H1 (cell line): ENCODE results near the gene ADGRL3. TPM values are rescaled to one million over a fixed set of nuclear protein-coding genes. Genes with fewer than 3 reads are reported as not detected.

Experiments
- CHD1 ChIP-seq: IDR thresholded peaks from 2 replicates; pipeline ENCODE4 v1.6.1; 2012; ENCODE audit warnings: low read depth, low read length, improper control_type of control experiment
- EZH2 ChIP-seq: fragments of 200-600 bp; sonication (generic); IDR thresholded peaks from 2 replicates; pipeline ENCODE4 v1.7.1; 2012; ENCODE audit warnings: low read depth, mild to moderate bottlenecking, moderate library complexity, low read length, inconsistent platforms; ENCODE audit not compliant: severe bottlenecking
- HDAC2 ChIP-seq, 2 experiments: fragments of 300-600 bp in 1 of 2; sonication (generic) in 1 of 2; IDR thresholded peaks; 2 replicates each; pipeline ENCODE4 v1.6.1; 2011 to 2012; ENCODE audit warnings: low read depth in 2 of 2, low read length in 2 of 2, mild to moderate bottlenecking in 2 of 2, moderate library complexity in 2 of 2, borderline replicate concordance in 1 of 2, inconsistent platforms in 1 of 2
- SAP30 ChIP-seq: fragments of 300-600 bp; sonication (generic); IDR thresholded peaks from 2 replicates; pipeline ENCODE4 v1.7.1; 2012; ENCODE audit warnings: low read length, moderate library complexity, mild to moderate bottlenecking, inconsistent platforms; ENCODE audit not compliant: insufficient read depth, insufficient replicate concordance
- polyA plus RNA-seq, 7 experiments: library from polyadenylated mRNA; depleted of rRNA in 3 of 7; stranded (reverse) in 5 of 7; unstranded in 2 of 7; fragments of >200 nt in 5 of 7; fragments of 200-250 nt in 2 of 7; gene quantifications; 1 replicate in 5 of 7; 2 replicates in 1 of 7; 4 replicates in 1 of 7; pipeline versions ENCODE4 v1.2.1 to v1.2.3, GENCODE V29; 2011 to 2013; ENCODE audit warnings: missing spikeins in 2 of 7, mixed read lengths in 2 of 7
- total RNA-seq: library from RNA; stranded (reverse); fragmentation: NEBNext Ultra II Directional; extraction: Animal tissue kit (Norgen Biotek cat#: 25700); gene quantifications from 2 replicates; pipeline ENCODE4 v1.2.1, GENCODE V29; 2021
- TF ChIP-seq, protein P1 (sequence below): IDR thresholded peaks from 2 replicates; pipeline ENCODE4 v1.6.1; 2012; ENCODE audit warnings: low read length, inconsistent platforms

Gene ADGRL3
- total and polyA plus RNA-seq, 2 of the 8 experiments (the other 6 are each of a cell fraction or from before 2014, with no cell fraction given), result 6.6 to 13.0 TPM

DNA sequence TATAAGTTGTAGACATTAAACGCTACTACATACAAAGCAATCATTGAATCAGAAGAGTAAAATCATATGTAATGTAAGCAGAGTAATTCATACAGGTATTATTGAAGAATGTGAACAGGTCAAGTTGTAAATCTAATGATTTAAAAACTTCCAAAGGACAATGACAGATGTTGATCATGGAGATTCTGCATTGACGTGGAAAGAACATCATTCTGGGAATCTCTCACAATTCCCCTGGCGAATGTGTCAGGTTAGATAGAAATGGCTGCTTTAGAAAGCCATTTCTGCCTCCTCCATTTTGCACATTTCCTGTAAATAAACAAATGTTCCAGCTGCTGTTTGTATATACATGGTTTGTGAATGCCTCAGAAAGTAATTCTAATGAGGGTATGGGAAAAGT, 719.4 kb downstream of the ADGRL3 start (continued):
- TF ChIP-seq HDAC2 (IDR thresholded peaks at IDR 0.05; ENCODE audit: borderline replicate concordance in 1 of 2, low read depth in 2 of 2, low read length in 2 of 2), result no peak
- no peak for TF ChIP-seq EZH2
- TF ChIP-seq, protein P1, sequence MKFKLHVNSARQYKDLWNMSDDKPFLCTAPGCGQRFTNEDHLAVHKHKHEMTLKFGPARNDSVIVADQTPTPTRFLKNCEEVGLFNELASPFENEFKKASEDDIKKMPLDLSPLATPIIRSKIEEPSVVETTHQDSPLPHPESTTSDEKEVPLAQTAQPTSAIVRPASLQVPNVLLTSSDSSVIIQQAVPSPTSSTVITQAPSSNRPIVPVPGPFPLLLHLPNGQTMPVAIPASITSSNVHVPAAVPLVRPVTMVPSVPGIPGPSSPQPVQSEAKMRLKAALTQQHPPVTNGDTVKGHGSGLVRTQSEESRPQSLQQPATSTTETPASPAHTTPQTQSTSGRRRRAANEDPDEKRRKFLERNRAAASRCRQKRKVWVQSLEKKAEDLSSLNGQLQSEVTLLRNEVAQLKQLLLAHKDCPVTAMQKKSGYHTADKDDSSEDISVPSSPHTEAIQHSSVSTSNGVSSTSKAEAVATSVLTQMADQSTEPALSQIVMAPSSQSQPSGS, result no peak
- no peak for TF ChIP-seq SAP30
- TF ChIP-seq CHD1, result no peak
